MCF 10A (cell line): ENCODE results near the gene UBTD2. TPM values are rescaled to one million over a fixed set of nuclear protein-coding genes. Genes with fewer than 3 reads are reported as not detected.

Source experiments
- BruUV-seq: library from RNA; stranded (reverse); fragments of 400-500 nt; replicated peaks from 2 replicates; lab custom pipeline; 2021; lab: Mats Ljungman, UMichigan
- CTCF ChIA-PET: fragments of 300-600 bp; sonication (Branson Sonifier 250); formaldehyde crosslinking; extraction: SDS; loops from one replicate; lab custom pipeline; 2021; ENCODE audit warnings: antibody characterized with exemption, inconsistent platforms; lab: Yijun Ruan, JAX
- POLR2A ChIA-PET: fragments of 300-600, 350-650 bp; sonication (Branson Sonifier 250); formaldehyde crosslinking; extraction: SDS; loops from one replicate; lab custom pipeline; 2020; ENCODE audit warnings: antibody characterized with exemption, inconsistent platforms; lab: Yijun Ruan, JAX
- DNase-seq: peaks from one replicate; pipeline ENCODE4 v3.0.0-alpha.2; 2018; ENCODE audit not compliant: unreplicated experiment
- H3K27ac Mint-ChIP-seq: one replicate; pipeline ENCODE4 v1.8.0; 2022; ENCODE audit warnings: mild to moderate bottlenecking, low read depth, mixed read lengths; ENCODE audit not compliant: unreplicated experiment
- H3K27me3 Mint-ChIP-seq: one replicate; pipeline ENCODE4 v1.8.0; 2022; ENCODE audit warnings: mixed read lengths; ENCODE audit not compliant: insufficient read depth, unreplicated experiment
- H3K36me3 Mint-ChIP-seq: one replicate; pipeline ENCODE4 v1.8.0; 2022; ENCODE audit warnings: mild to moderate bottlenecking, moderate library complexity, mixed read lengths; ENCODE audit not compliant: insufficient read depth, unreplicated experiment
- H3K4me1 Mint-ChIP-seq: one replicate; pipeline ENCODE4 v1.8.0; 2022; ENCODE audit warnings: mixed read lengths; ENCODE audit not compliant: insufficient read depth, unreplicated experiment
- H3K4me3 Mint-ChIP-seq: one replicate; pipeline ENCODE4 v1.8.0; 2022; ENCODE audit warnings: mild to moderate bottlenecking, moderate library complexity, mixed read lengths; ENCODE audit not compliant: unreplicated experiment
- H3K9me3 Mint-ChIP-seq: one replicate; pipeline ENCODE4 v1.8.0; 2022; ENCODE audit warnings: mixed read lengths; ENCODE audit not compliant: unreplicated experiment
- CTCF ChIP-seq: fragments of 200-600 bp; IDR thresholded peaks from one replicate; pipeline ENCODE4 v1.8.0; 2022; ENCODE audit warnings: antibody characterized with exemption, mild to moderate bottlenecking; ENCODE audit not compliant: unreplicated experiment
- intact Hi-C: fragments of 100-400 bp; cut with micrococcal nuclease; formaldehyde crosslinking; loops from 2 replicates; pipeline ENCODE4 v1.14.1; 2022
- total RNA-seq: library from RNA; stranded (reverse); gene quantifications from 2 replicates; pipeline ENCODE4 v1.2.3, GENCODE V29; 2022

UBTD2 gene
- total RNA-seq, 1 experiment from 2014 or later = 24.1 TPM

- POLR2A ChIA-PET = interaction anchor here (1.1 kb wide), 1 partner anchor 251 kb away, joined by 3 read pairs; no protein-coding TSS in a partner anchor
- H3K27ac Mint-ChIP-seq = no peak overlapping the region
- BruUV-seq = no TSS peak
- DNase-seq = no peak
- no peaks in the 10 kb centered on the region for H3K9me3 Mint-ChIP-seq
- H3K27me3 Mint-ChIP-seq = no peaks in the 10 kb centered on the region
- peaks cover 5% of the 10 kb centered on the region for H3K4me1 Mint-ChIP-seq
- peaks cover 10% of the 10 kb centered on the region for H3K36me3 Mint-ChIP-seq
- intact Hi-C loops = no loop called here
- H3K4me3 Mint-ChIP-seq = no peak overlapping the region
- no peak for TF ChIP-seq CTCF
- CTCF ChIA-PET = interaction anchor here (0.6 to 1.1 kb wide), 3 partner anchors 21 to 24 kb away, joined by 3 to 5 read pairs (median 3); no protein-coding TSS in a partner anchor
These were observed 120.6 kb downstream of the UBTD2 start for GRCh38 chr5:172162987-172163343.

DNA sequence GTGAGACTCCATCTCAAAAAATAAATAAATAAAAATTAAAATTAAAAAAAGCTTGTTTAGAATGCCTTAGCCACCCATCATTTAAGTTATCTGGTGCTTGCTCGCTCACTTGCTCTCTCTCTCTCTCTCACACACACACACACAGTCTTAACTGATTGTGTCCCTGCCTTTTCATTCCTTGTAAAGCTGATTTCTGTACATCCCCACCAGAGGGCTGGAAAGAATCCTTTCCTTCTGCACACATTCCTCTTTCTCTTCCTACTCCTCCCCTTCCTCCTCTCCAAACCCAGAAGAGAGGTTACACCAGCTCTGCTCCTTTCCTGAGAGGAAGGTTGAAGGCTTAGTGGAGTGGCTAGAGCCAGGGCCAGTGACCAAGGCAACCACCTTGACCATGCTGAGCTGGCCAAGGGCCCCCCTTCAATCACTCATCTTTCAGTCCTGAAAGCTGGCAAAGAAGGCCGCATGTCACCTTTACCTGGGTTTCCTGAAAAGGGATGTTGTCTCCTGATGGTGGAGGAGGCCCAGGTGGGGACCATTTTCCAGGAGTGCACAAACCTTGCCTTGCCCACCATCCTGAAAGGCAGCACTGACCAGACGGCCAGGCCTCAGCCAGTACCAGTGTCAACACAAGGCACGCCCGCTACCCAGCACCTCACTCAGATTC is 121.1 kb downstream of the UBTD2 start:
- Mint-ChIP-seq H3K27me3 (no peaks in the 10 kb centered on the region), H3K4me1 (peaks cover 5% of the 10 kb centered on the region), H3K27ac (no peak overlapping the region), H3K36me3 (peaks cover 10% of the 10 kb centered on the region), H3K9me3 (no peaks in the 10 kb centered on the region), H3K4me3 (no peak overlapping the region)
- intact Hi-C loops = no loop called here
- ChIA-PET POLR2A (interaction anchor here (1.1 kb wide), 1 partner anchor 250 kb away, joined by 3 read pairs; no protein-coding TSS in a partner anchor), CTCF (interaction anchor here (0.6 to 1.1 kb wide), 4 partner anchors 21 to 164 kb away, joined by 3 to 5 read pairs (median 3); no protein-coding TSS in a partner anchor)
- TF ChIP-seq CTCF = no peak
- no peak for DNase-seq
- no TSS peak for BruUV-seq

DNA sequence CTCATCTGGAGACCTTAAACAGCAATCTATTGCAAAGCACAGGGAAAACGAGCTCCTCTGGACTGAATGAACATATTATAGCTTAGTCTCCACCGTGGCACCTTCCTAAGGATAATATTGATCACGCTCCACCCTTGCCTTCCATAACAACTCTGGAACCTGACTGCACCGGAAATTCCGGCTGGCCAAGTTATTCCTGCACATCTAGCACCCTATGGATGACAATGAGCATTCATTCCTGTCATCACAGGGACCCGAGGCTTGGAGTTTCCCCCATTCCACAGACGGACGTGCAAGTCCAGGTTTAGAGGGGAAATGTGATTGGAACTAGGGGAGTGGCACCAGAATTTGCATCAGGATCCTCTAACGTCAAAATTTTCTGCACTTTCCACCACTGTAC is 123.1 kb downstream of the UBTD2 start:
- peaks cover 25% of the 10 kb centered on the region for H3K36me3 Mint-ChIP-seq
- peaks cover 5% of the 10 kb centered on the region for H3K4me1 Mint-ChIP-seq
- no peak overlapping the region for H3K27ac Mint-ChIP-seq
- CTCF ChIA-PET = interaction anchor here (0.5 to 1.6 kb wide), 3 partner anchors 12 to 153 kb away, joined by 3 to 4 read pairs (median 3); no protein-coding TSS in a partner anchor
- no TSS peak for BruUV-seq
- no peak for DNase-seq
- TF ChIP-seq CTCF = no peak
- H3K27me3 Mint-ChIP-seq = no peaks in the 10 kb centered on the region
- intact Hi-C loops = no loop called here
- H3K9me3 Mint-ChIP-seq = no peaks in the 10 kb centered on the region
- POLR2A ChIA-PET = interaction anchor here (0.5 kb wide), 1 partner anchor 15 kb away, joined by 3 read pairs; no protein-coding TSS in a partner anchor
- no peak overlapping the region for H3K4me3 Mint-ChIP-seq

Other genes with a start within 250 kb of the UBTD2 start
- 46.5 and 49.9 TPM in 2 replicates for gene STK10, start 95.5 kb downstream of the UBTD2 start, total RNA-seq
- gene EFCAB9, start 89.6 kb downstream of the UBTD2 start, total RNA-seq = not detected in 2 replicates
- gene SH3PXD2B, start 170.8 kb upstream of the UBTD2 start, total RNA-seq = 34.1 and 42.3 TPM in 2 replicates